ENCODE measurements around the gene KLRD1.

DNA sequence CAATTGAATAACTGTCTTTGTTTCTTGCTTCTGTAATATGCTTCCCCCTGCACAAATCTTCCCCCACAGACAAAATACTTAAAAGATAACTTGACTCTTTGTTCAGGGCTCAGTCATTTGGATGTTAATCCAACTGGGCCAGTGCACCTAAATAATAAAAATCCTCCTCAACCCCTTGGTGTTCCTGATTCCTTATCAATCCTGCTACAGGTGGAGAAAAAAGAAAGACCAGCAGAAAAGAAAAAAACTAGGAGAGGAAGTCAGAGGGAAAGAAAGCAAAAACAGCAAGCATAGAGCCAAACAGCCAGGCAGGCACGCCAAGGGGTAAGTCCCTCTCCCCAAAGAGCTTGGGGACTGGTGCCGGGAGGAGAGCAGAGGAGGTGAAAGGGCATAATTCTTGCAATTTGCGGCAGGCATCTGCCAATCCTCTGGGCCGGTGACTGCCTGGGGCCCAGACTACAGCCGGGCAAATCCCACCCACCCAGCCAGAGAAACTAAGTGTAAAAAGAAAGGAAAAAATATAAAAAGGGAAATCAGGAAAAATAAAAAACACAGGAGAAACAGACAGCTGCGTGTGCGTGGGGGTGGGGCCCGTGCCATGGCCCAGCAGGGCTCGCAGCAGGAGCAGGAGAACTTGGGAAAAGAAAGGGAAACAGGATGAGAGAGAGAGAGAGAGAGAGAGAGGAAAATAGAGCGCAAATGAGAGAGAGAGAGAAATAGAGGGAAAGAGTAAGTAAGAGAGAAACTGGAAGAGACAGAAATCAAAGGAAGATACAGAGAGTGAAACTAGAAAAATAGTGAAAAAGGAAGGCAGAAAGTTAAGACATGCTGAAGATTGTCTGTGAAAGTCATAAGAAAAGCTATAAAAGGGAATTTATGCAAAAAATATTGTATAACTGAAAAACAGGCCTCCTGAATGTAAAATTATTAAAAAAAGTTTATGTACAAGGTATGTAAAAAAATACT is 60.8 kb downstream of the KLRD1 start:
- TF ChIP-seq, protein P1, sequence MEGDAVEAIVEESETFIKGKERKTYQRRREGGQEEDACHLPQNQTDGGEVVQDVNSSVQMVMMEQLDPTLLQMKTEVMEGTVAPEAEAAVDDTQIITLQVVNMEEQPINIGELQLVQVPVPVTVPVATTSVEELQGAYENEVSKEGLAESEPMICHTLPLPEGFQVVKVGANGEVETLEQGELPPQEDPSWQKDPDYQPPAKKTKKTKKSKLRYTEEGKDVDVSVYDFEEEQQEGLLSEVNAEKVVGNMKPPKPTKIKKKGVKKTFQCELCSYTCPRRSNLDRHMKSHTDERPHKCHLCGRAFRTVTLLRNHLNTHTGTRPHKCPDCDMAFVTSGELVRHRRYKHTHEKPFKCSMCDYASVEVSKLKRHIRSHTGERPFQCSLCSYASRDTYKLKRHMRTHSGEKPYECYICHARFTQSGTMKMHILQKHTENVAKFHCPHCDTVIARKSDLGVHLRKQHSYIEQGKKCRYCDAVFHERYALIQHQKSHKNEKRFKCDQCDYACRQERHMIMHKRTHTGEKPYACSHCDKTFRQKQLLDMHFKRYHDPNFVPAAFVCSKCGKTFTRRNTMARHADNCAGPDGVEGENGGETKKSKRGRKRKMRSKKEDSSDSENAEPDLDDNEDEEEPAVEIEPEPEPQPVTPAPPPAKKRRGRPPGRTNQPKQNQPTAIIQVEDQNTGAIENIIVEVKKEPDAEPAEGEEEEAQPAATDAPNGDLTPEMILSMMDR (IDR thresholded peaks at IDR 0.05) = no peak
- TF ChIP-seq POLR2A (IDR thresholded peaks at IDR 0.05) (no peak), EP300 (IDR thresholded peaks at IDR 0.05) (no peak)
